Mammary epithelial cell (primary cell): ENCODE data around the gene AIM2.

Source experiments
- CTCF ChIP-seq, 2 donors: IDR thresholded peaks in 1 of 2; conservative IDR thresholded peaks in 1 of 2; 2 replicates each; pipeline ENCODE4 v1.5.1; 2011 to 2012; ENCODE audit warnings: inconsistent platforms in 2 of 2, low read length in 2 of 2, mild to moderate bottlenecking in 2 of 2, control low read depth in 1 of 2, low read depth in 1 of 2; ENCODE audit not compliant: insufficient read depth in 1 of 2; ENCODE audit errors: extremely low read depth in 1 of 2
- EZH2 ChIP-seq: IDR thresholded peaks from 2 replicates; pipeline ENCODE4 v1.6.1; 2012; ENCODE audit warnings: low read length, inconsistent platforms, borderline replicate concordance

- no peak for TF ChIP-seq EZH2
- TF ChIP-seq CTCF (conservative IDR thresholded peaks at IDR 0.05 in 1 of 2, IDR thresholded peaks at IDR 0.05 in 1 of 2; ENCODE audit: extremely low read depth in 1 of 2, insufficient read depth in 1 of 2, low read depth in 1 of 2, low read length in 2 of 2) = no peak
Observed at GRCh38 chr1:159088050-159088449, 11.5 kb upstream of the AIM2 start.
